GM13976 (cell line): ENCODE measurements around the gene KIF19.

Experiments
- DNase-seq: peaks from one replicate; pipeline ENCODE4 v3.0.0; 2012; ENCODE audit warnings: low spot score
- CTCF ChIP-seq: IDR thresholded peaks from 2 replicates; pipeline ENCODE4 v1.5.1; 2012; ENCODE audit warnings: borderline replicate concordance, mild to moderate bottlenecking; ENCODE audit not compliant: insufficient read depth; ENCODE audit errors: extremely low read depth, missing control alignments, control extremely low read depth
- in situ Hi-C: fragments of 300-500 bp; cut with MboI; formaldehyde crosslinking; loops from one replicate; pipeline ENCODE4 v1.12.0; 2022; ENCODE audit warnings: low sequenced_read_pairs, mixed read lengths, inconsistent platforms; ENCODE audit not compliant: unreplicated experiment

KIF19 gene

GRCh38 chr17:74362810-74363498 lies 36.9 kb downstream of the KIF19 start:
- in situ Hi-C loops, result loop anchor here (10.0 kb wide), 1 partner anchor 68 kb away; no protein-coding TSS in a partner anchor
- TF ChIP-seq CTCF, result no peak
- DNase-seq, result no peak

DNA sequence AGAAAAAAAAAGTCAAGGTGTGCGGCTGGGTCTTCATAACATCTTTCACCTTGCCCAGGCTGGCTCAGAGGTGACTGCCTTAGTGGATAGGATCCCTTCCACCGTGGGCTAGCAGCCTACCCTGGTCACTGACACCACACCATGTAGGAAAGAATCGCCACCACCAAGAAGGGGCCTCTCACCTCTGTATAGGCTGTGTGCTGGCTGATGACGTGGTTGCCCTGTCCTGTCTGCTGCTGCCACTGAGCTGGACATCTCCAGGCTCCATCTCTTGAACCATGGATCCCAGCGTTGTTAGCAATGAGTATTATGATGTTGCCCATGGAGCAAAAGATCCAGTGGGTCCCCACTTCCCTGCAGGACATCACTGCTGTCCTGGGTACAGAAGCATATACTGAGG lies 41.2 kb downstream of the KIF19 start, which contains the start of gene GPR142:
Gene GPR142 (plus strand): TSS at position 301 of the 400 bp plus-strand sequence. CDS start 2,035 bp downstream, outside the sequence.
- DNase-seq, result no peak
- no peak for TF ChIP-seq CTCF
- in situ Hi-C loops, result loop anchor here (10.0 kb wide), 1 partner anchor 72 kb away; no protein-coding TSS in a partner anchor

GRCh38 chr17:74368341-74369081 lies 42.5 kb downstream of the KIF19 start:
- TF ChIP-seq CTCF, result peak; percentile 90
- peak; percentile 87 for DNase-seq
- in situ Hi-C loops, result loop anchor here (10.0 kb wide), 1 partner anchor 74 kb away; no protein-coding TSS in a partner anchor

DNA sequence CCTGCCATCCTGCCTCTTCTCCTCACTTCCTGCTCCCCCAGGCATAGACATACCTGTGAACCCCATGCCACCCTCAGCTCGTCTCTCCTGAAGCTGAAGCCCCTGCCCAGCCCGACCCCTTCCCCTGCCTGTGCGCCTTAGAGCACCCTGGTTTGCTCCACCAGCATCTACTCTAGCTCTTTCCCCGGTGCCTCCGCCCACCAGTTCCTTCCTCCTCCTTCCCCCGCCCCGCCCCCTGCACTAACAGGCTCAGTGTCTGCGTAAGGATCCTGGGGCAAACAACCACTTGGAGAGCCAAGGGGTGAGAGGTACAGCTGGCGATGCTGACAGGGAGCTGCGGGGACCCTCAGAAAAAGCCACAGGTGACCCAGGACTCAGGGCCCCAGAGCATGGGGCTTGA lies 43.2 kb downstream of the KIF19 start:
- no peak for TF ChIP-seq CTCF
- peak; percentile 75 for DNase-seq
- in situ Hi-C loops, result loop anchor here (10.0 kb wide), 1 partner anchor 74 kb away; no protein-coding TSS in a partner anchor

DNA sequence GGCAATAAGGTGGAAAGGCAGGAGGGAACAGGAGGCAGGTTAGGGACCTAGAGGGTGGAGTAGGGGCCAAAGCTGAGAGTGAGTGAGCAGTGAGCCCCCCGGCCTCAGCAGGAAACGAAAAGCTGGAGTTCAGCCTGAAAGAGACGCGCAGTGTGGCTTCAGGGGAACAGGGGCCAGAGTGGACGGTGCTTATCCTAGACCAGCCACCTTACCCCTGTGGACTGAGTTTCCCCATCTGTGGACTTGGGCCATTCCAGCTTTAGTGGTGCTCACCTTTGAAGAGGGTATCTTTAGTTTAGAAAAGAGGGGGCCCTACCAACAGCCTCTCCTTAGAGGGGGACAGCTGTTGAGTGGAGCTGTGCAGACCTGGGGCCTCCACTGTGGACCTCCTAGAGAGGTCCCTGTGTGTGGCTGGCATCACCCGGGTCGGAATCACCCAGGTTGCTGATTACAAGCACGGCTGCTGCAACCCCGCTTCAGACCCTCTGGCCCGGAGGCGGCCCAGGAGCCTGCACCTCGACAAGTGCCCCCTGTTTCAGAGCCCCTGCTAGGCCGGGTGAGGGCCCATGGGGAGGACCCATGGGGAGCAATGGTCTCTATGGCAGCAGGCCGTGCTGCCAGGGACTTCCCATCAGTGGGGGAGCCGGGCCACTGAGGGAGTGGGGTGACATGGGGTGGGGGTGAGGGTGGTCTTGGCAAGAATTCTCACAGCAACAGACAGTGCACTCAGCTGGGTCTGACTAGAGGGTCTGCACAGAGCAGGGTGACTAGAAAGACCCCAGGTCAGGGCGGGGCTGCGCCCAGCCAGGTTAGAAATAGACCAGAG lies 43.9 kb downstream of the KIF19 start:
- in situ Hi-C loops, result loop anchor here (10.0 kb wide), 1 partner anchor 75 kb away; no protein-coding TSS in a partner anchor
- TF ChIP-seq CTCF, result no peak
- DNase-seq, result no peak

DNA sequence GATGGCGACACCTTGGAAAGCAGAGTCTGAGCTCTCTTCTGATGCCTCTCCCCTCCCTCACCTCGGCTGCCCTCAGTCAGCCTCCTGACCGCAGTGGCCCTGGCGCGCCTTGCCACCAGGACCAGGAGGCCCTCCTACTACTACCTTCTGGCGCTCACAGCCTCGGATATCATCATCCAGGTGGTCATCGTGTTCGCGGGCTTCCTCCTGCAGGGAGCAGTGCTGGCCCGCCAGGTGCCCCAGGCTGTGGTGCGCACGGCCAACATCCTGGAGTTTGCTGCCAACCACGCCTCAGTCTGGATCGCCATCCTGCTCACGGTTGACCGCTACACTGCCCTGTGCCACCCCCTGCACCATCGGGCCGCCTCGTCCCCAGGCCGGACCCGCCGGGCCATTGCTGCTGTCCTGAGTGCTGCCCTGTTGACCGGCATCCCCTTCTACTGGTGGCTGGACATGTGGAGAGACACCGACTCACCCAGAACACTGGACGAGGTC lies 45.7 kb downstream of the KIF19 start:
- in situ Hi-C loops, result no loop called here
- DNase-seq, result no peak
- no peak for TF ChIP-seq CTCF
